ENCODE results near the gene EZH1. TPM values are rescaled to one million over a fixed set of nuclear protein-coding genes. Genes with fewer than 3 reads are reported as not detected.

Gene EZH1
- total RNA-seq, 1 donor from 2014 or later, result 18.2 TPM

GRCh38 chr17:42780851-42781638, 36.2 kb upstream of the EZH1 start:
- no peak for DNase-seq (ENCODE audit: low read depth)
- H3K36me3 ChIP-seq (ENCODE audit: control insufficient read depth, insufficient read depth, low read length), result peaks cover 9% of the 10 kb centered on the region
- no peak for TF ChIP-seq CTCF (IDR thresholded peaks at IDR 0.05; ENCODE audit: insufficient read depth, low read length, severe bottlenecking)
- no peak for FAIRE-seq
- peak overlapping the region; percentile 29 for H3K4me3 ChIP-seq (ENCODE audit: low read depth, low read length)
- H3K27me3 ChIP-seq (ENCODE audit: control insufficient read depth, insufficient read depth, low read length), result peaks cover 6% of the 10 kb centered on the region

GRCh38 chr17:42779936-42780850, 35.4 kb upstream of the EZH1 start, which contains the start of gene WNK4:
WNK4 (plus strand) TSS chr17:42780610; CDS start chr17:42780699, 89 bp downstream.
- peak within 1 kb of the TSS; percentile 29 for H3K4me3 ChIP-seq (ENCODE audit: low read depth, low read length)
- peaks cover 6% of the 10 kb centered on the region for H3K27me3 ChIP-seq (ENCODE audit: control insufficient read depth, insufficient read depth, low read length)
- FAIRE-seq, result no peak
- DNase-seq (ENCODE audit: low read depth), result no peak
- no peak for TF ChIP-seq CTCF (IDR thresholded peaks at IDR 0.05; ENCODE audit: insufficient read depth, low read length, severe bottlenecking)
- peaks cover 14% of the 10 kb centered on the region for H3K36me3 ChIP-seq (ENCODE audit: control insufficient read depth, insufficient read depth, low read length)

- Histone ChIP-seq H3K36me3 (ENCODE audit: control insufficient read depth, insufficient read depth, low read length) (peaks cover 14% of the 10 kb centered on the region), H3K27me3 (ENCODE audit: control insufficient read depth, insufficient read depth, low read length) (peaks cover 6% of the 10 kb centered on the region), H3K4me3 (ENCODE audit: low read depth, low read length) (no peak overlapping the region)
- TF ChIP-seq CTCF (IDR thresholded peaks at IDR 0.05; ENCODE audit: insufficient read depth, low read length, severe bottlenecking), result no peak
- FAIRE-seq, result no peak
- no peak for DNase-seq (ENCODE audit: low read depth)
These were observed 34.6 kb upstream of the EZH1 start for GRCh38 chr17:42779304-42779935.

GRCh38 chr17:42778570-42778969, 33.7 kb upstream of the EZH1 start:
- H3K4me3 ChIP-seq (ENCODE audit: low read depth, low read length), result no peak overlapping the region
- FAIRE-seq, result no peak
- H3K27me3 ChIP-seq (ENCODE audit: control insufficient read depth, insufficient read depth, low read length), result peaks cover 6% of the 10 kb centered on the region
- no peak for DNase-seq (ENCODE audit: low read depth)
- peaks cover 14% of the 10 kb centered on the region for H3K36me3 ChIP-seq (ENCODE audit: control insufficient read depth, insufficient read depth, low read length)
- no peak for TF ChIP-seq CTCF (IDR thresholded peaks at IDR 0.05; ENCODE audit: insufficient read depth, low read length, severe bottlenecking)

- Histone ChIP-seq H3K36me3 (ENCODE audit: control insufficient read depth, insufficient read depth, low read length) (peaks cover 14% of the 10 kb centered on the region), H3K4me3 (ENCODE audit: low read depth, low read length) (no peak overlapping the region), H3K27me3 (ENCODE audit: control insufficient read depth, insufficient read depth, low read length) (no peaks in the 10 kb centered on the region)
- no peak for TF ChIP-seq CTCF (IDR thresholded peaks at IDR 0.05; ENCODE audit: insufficient read depth, low read length, severe bottlenecking)
- no peak for DNase-seq (ENCODE audit: low read depth)
- FAIRE-seq, result no peak
These were observed 30.8 kb upstream of the EZH1 start for GRCh38 chr17:42775534-42776098.
